NK-92 treated with Interleukin-12 subunit alpha and Interleukin-12 subunit beta, amount 100 ng/mL, for 24 hours (cell line): ENCODE measurements around the gene EMB.
"Not testable (repeated sequence)": the region's sequence is repeated elsewhere in the genome, so short reads cannot be mapped to it uniquely, and the experiment has no call there.

Experiments
- DNase-seq: peaks from one replicate; lab custom pipeline; 2025; lab: John Stamatoyannopoulos, UW

EMB gene, protein sequence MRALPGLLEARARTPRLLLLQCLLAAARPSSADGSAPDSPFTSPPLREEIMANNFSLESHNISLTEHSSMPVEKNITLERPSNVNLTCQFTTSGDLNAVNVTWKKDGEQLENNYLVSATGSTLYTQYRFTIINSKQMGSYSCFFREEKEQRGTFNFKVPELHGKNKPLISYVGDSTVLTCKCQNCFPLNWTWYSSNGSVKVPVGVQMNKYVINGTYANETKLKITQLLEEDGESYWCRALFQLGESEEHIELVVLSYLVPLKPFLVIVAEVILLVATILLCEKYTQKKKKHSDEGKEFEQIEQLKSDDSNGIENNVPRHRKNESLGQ

DNA sequence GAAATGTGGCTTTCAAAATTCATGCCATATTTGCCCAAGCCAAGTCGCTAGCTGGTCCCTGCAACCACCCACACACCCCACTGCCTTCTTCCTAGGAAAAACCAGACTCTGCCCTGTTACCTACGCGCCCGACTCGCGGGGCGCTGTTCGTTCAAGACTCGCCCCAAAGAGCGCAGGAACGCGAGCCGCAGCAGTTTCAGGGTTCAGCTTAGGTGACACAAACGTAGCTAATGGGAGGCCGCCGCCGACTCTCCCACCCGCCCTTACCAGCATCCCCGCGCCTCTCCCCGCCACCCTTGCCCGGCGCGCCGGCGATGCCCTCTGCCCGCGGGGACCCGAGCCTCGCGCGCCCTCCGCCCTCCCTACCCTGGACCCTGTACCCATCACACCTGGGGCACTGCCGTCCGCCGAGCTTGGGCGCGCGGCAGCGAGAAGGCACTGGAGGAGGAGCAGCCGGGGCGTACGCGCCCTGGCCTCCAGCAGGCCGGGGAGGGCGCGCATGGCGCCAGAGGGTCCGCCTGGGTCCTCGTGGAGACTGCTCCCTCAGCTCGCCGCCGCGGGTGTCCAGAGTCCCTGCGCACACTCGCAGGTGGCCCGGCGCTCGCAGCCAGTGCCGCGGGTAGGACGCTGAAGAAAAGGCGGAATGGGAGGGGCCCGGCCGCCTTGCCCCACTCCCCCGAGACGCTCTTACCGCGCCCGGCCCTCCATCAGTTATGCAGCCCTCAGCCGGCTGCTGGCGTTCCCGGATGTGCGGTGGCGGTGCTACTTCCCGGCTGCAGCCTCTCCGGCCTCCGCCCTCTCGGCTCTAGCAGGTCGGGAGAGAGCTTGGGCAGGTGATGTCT is at the start of gene EMB:
EMB (minus strand) TSS at position 638 of the 842 bp plus-strand sequence; CDS start at position 501, 137 bp downstream.
- DNase-seq = peak; percentile 77

- DNase-seq = not testable (repeated sequence)
Measured at GRCh38 chr5:50489491-50489890, 48.4 kb upstream of the EMB start.

GRCh38 chr5:50478790-50479189 is 37.7 kb upstream of the EMB start:
- not testable (repeated sequence) for DNase-seq

DNA sequence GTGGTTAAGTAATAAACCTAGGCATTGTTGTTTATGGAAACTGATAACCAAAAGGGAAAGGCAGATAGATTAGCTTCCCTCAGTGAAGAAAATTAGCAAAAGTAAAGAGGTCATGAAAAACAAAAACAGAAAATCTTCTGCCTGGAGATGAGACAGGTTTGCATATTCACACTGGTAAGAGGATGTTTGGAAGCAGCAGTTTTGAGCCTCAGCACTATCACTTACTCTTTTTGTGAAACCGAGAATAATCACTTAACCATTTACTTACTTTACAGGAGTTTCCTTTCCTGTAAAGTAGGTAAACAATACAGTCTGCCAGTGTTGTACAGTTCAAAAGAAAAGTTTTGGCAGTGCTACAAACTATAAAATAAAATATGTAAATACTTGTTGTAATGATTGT is 35.5 kb upstream of the EMB start:
- DNase-seq = no peak

DNA sequence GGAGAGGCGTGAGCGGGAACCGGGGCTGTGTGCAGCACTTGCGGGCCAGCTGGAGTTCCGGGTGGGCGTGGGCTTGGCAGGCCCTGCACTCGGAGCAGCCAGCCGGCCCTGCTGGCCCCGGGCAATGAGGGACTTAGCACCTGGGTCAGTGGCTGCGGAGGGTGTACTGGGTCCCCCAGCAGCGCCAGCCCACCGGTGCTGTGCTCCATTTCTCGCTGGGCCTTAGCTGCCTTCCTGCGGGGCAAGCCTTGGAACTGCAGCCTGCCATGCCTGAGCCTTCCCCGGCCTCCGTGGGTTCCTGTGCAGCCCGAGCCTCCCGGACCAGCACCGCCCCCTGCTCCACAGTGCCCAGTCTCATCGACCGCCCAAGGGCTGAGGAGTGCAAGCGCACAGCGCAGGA is 23.9 kb upstream of the EMB start:
- DNase-seq = not testable (repeated sequence)

- DNase-seq = no peak
Measured at GRCh38 chr5:50463726-50464125, 22.6 kb upstream of the EMB start.

DNA sequence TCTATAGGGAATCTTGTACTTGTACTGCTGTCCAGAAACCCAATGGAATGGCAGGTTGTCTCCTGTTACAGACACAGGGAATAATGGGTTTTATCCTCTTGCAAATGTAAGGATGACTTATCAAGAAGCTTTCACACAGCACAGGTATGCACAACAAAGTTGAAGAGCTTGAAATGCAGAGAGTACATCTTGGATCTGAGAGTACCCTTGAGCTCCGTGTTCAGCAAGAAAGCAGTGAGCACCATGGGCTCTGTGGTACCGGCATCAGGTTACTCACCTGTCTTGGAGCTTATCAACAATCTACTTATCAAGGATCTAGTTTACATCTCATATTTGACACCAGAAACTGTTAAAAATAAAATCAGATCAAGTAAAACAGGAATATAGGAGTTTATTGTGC is 22.0 kb upstream of the EMB start:
- DNase-seq = no peak

DNA sequence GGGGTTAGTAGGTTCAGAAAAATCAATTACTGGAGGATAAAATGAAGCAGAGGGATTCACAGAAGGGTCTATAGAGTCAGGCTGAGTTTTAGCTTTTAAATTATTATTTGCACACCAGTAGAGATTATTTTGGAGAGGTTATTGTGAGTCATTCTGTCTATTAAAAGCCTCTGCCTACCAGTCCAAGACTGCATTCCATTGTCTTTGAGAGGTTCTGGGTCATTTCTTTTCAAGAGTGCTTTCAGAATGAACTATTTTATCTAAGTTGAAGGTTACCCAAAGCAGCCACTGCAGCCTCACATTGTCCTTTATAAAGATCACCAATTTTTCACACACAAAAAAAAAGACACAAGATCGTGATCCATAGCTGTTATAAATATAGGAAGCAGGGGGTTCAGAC is 21.5 kb upstream of the EMB start:
- DNase-seq = not testable (repeated sequence)

DNA sequence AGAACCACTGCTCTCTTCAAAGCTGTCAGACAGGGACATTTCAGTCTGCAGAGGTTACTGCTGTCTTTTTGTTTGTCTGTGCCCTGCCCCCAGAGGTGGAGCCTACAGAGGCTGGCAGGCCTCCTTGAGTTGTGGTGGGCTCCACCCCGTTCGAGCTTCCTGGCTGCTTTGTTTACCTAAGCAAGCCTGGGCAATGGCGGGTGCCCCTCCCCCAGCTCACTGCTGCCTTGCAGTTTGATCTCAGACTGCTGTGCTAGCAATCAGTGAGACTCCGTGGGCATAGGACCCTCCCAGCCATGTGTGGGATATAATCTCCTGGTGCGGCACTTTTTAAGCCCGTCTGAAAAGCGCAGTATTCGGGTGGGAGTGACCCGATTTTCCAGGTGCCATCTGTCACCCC is 17.3 kb upstream of the EMB start:
- DNase-seq = not testable (repeated sequence)

DNA sequence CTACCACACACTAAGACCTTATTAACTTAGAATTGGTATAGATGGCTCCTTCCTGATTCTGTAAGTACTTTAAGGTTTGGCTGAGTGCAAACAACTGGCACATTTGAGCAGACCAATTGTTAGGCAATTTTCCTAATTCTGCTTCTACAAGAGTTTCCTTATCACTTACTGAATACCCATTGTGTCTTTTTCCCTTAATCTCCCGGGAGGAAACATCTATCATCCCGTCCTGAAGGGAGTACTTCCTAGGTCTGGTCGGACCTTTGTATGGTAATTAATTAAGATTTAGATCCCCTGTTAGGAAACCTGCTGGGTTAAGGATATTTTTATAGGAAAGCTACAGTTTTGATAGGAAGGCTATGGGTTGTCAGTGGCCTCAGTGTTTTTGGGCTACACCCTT is 8.2 kb upstream of the EMB start:
- not testable (repeated sequence) for DNase-seq

- no peak for DNase-seq
Measured at GRCh38 chr5:50447941-50448340, 6.9 kb upstream of the EMB start.

- DNase-seq = no peak
Measured at GRCh38 chr5:50447228-50447627, 6.1 kb upstream of the EMB start.

- DNase-seq = no peak
Measured at GRCh38 chr5:50445296-50445949, 4.3 kb upstream of the EMB start.

GRCh38 chr5:50442559-50443539 is 1.8 kb upstream of the EMB start:
- not testable (repeated sequence) for DNase-seq

- DNase-seq = no peak
Measured at GRCh38 chr5:50441493-50441955, 436 bp upstream of the EMB start.

GRCh38 chr5:50439221-50439620 is 1.9 kb downstream of the EMB start:
- no peak for DNase-seq

DNA sequence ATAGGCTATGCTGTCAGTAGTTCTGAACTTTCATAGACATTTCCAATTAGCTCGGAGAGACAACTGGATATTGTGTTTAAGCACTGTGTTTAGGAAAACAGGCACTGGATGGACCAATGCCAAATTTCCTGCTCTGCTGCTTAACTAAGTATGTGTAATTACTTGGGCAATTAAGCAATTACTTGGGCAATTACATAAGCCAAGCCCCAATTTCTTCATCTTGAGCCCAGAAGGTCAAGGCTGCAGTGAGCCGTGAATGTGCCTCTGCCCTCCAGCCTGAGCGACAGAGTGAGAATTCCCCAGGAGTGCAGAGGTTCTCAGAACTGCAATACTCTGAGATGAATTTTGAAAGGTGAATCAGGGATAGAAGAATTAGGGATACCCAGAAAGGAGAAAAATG is 3.0 kb downstream of the EMB start:
- DNase-seq = not testable (repeated sequence)

- no peak for DNase-seq
Measured at GRCh38 chr5:50435168-50435567, 5.9 kb downstream of the EMB start.

DNA sequence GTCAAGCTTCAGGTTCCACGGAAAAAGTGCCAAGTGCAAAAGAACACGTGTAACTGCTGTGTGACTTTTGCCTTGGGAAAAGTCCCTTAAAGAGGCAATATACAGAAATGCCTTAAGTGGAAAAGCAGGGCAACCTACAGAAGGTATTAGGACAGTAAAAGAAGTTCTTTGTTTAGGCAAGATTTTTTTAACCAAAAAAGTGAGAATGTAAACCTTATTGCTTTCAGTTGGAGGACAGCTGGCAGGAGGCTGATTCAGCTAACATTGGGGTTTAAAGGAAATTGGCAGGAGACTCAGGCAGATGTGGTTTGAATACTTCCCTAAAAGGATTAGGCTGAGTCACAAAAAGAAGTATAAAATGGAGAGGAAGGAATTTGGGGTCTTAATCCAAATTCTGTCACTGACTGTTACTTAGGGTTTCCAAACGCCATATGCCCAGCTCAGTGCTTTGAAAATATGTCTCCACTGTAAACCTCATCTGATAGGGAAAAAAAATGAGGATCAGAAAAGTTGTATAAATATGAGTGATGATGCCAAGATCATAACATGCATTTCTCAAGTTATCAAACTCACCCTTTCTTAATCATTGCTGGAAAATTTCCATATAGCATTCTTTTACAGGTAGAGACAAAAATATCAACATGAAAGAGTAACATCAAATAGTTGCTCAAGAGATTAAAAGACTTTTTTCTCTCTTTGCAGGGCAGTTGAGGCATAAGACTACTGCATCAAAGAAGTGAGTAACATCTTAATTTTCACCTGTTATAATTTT is 9.8 kb downstream of the EMB start:
- not testable (repeated sequence) for DNase-seq

DNA sequence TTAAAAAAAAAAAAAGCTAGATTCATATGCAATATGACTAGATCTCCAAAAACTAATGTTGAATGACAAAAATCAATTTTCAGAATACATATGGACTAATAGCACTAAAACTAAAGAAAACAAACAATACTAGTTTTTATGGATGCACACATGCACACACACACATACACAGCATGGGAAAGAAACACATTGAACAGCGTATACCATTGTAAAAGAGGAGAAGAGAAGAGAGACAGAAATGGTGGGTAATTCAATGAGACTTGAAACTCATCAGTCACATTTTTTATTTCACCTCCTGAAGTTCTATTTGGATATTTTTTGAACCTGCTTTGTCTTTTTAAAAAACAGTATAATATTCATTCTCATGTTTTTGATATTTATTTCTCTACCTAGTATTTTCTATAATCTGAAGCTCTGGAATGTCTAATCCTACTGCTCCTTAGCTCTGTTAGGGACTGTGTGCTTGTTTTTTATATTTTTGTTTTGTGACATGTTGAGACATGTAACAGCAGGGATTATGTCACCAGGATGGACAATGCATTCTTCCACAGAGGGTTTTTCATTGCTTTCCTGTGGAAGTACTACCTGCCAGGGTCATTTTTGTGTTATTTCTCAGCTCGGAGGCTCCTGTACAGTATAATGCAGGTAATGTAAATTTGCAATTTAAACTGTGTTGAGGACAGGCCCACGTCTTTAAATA is 17.8 kb downstream of the EMB start:
- not testable (repeated sequence) for DNase-seq
